LNCAP (cell line): ENCODE measurements around the gene THOC6.

Experiments used
- CTCF ChIP-seq: fragments of 450-650 bp; IDR thresholded peaks from 2 replicates; pipeline ENCODE4 v1.5.1; 2017; ENCODE audit warnings: mild to moderate bottlenecking

THOC6 gene

GRCh38 chr16:3049921-3050481 lies 26.2 kb downstream of the THOC6 start:
- TF ChIP-seq CTCF: no peak

- TF ChIP-seq CTCF: no peak
These were observed 26.7 kb downstream of the THOC6 start for GRCh38 chr16:3050487-3050886.

GRCh38 chr16:3051009-3051408 lies 27.2 kb downstream of the THOC6 start:
- no peak for TF ChIP-seq CTCF

- no peak for TF ChIP-seq CTCF
These were observed 27.7 kb downstream of the THOC6 start for GRCh38 chr16:3051494-3051893.

GRCh38 chr16:3054965-3055733 lies 31.3 kb downstream of the THOC6 start:
- no peak for TF ChIP-seq CTCF

GRCh38 chr16:3056336-3057180 lies 32.7 kb downstream of the THOC6 start:
- no peak for TF ChIP-seq CTCF

- TF ChIP-seq CTCF: no peak
These were observed 33.6 kb downstream of the THOC6 start for GRCh38 chr16:3057181-3058138.
